T-cell (primary cell): Measurements from ENCODE around the gene CPN1. TPM values are rescaled to one million over a fixed set of nuclear protein-coding genes. Genes with fewer than 3 reads are reported as not detected.

Source experiments
- ATAC-seq, 4 experiments: fragments of 200-7000 bp in 3 of 4; fragments of 150-1000 bp in 1 of 4; cut with Tn5 transposase; replicated peaks in 1 of 4; 1 replicate in 3 of 4; 2 replicates in 1 of 4; pipeline ENCODE4 v1.10.0; 2021; ENCODE audit warnings: moderate library complexity in 3 of 4, mild to moderate bottlenecking in 2 of 4, moderate number of reproducible peaks in 1 of 4
- CTCF ChIA-PET, 2 donors: fragments of 300-600 bp; sonication (Branson Sonifier 250); formaldehyde crosslinking; loops; one replicate each; lab custom pipeline; 2022; ENCODE audit warnings: antibody characterized with exemption in 2 of 2; lab: Charles Lee
- POLR2A ChIA-PET, 2 donors: fragments of 300-600 bp; sonication (Branson Sonifier 250); formaldehyde crosslinking; loops; one replicate each; lab custom pipeline; 2022; ENCODE audit warnings: antibody characterized with exemption in 2 of 2; lab: Charles Lee
- DNase-seq, 35 experiments: peaks; one replicate each; pipeline versions ENCODE4 v3.0.0 to v3.0.0-alpha.2; 2013 to 2023
- H3K27ac ChIP-seq: one replicate; pipeline ENCODE4 v1.5.1; 2013; ENCODE audit warnings: low read length
- H3K27me3 ChIP-seq, 2 experiments: replicated peaks in 1 of 2; 1 replicate in 1 of 2; 2 replicates in 1 of 2; pipeline versions ENCODE4 v1.6.1 to v1.7.0; 2013; ENCODE audit warnings: low read length in 1 of 2, mixed read lengths in 1 of 2; ENCODE audit not compliant: control insufficient read depth in 2 of 2, insufficient read depth in 2 of 2; ENCODE audit errors: extremely low read depth in 1 of 2
- H3K36me3 ChIP-seq, 2 donors: 1 replicate in 1 of 2; 2 replicates in 1 of 2; pipeline versions ENCODE4 v1.6.1 to v1.7.0; 2013; ENCODE audit warnings: low read length in 1 of 2; ENCODE audit not compliant: control insufficient read depth in 2 of 2, insufficient read depth in 1 of 2; ENCODE audit errors: extremely low read depth in 1 of 2
- H3K4me1 ChIP-seq, 2 experiments: 1 replicate in 1 of 2; 2 replicates in 1 of 2; pipeline versions ENCODE4 v1.6.1 to v1.7.0; 2013; ENCODE audit warnings: low read length in 2 of 2, mixed read lengths in 1 of 2; ENCODE audit not compliant: insufficient read depth in 2 of 2, control insufficient read depth in 1 of 2; ENCODE audit errors: extremely low read depth in 1 of 2
- H3K4me3 ChIP-seq, 2 donors: 1 replicate in 1 of 2; 2 replicates in 1 of 2; pipeline versions ENCODE4 v1.5.1 to v1.7.0; 2013; ENCODE audit warnings: mild to moderate bottlenecking in 2 of 2, low read length in 1 of 2, moderate library complexity in 1 of 2; ENCODE audit not compliant: control insufficient read depth in 1 of 2; ENCODE audit errors: extremely low read depth in 1 of 2
- H3K9me3 ChIP-seq: 2 replicates; pipeline ENCODE4 v1.7.0; 2013
- H3K27ac Mint-ChIP-seq, 2 donors: one replicate each; pipeline ENCODE4 v1.8.0; 2020 to 2021; ENCODE audit warnings: mild to moderate bottlenecking in 2 of 2, mixed read lengths in 2 of 2
- H3K27me3 Mint-ChIP-seq, 2 donors: one replicate each; pipeline ENCODE4 v1.8.0; 2021 to 2022; ENCODE audit warnings: mixed read lengths in 2 of 2
- H3K36me3 Mint-ChIP-seq: one replicate; pipeline ENCODE4 v1.8.0; 2021; ENCODE audit warnings: mixed read lengths
- H3K4me1 Mint-ChIP-seq, 3 donors: one replicate each; pipeline ENCODE4 v1.8.0; 2020 to 2022; ENCODE audit warnings: mixed read lengths in 3 of 3, mild to moderate bottlenecking in 1 of 3
- H3K4me3 Mint-ChIP-seq, 3 donors: one replicate each; pipeline ENCODE4 v1.8.0; 2020 to 2022; ENCODE audit warnings: mild to moderate bottlenecking in 3 of 3, mixed read lengths in 3 of 3, moderate library complexity in 3 of 3
- H3K9me3 Mint-ChIP-seq, 3 donors: one replicate each; pipeline ENCODE4 v1.8.0; 2020 to 2022; ENCODE audit warnings: mixed read lengths in 3 of 3
- WGBS: methylation state at CpG from one replicate; pipeline ENCODE4 v1.1.5; 2013; ENCODE audit warnings: missing lambda C conversion rate; ENCODE audit not compliant: insufficient coverage; 5-methylcytosine and 5-hydroxymethylcytosine counted together
- total RNA-seq, 35 experiments: library from RNA in 6 of 35; stranded (reverse) in 6 of 35; fragments of 120-200 nt in 1 of 35; gene quantifications; one replicate each; pipeline versions ENCODE4 v1.2.1 to v1.2.4 and lab custom pipeline; 2013 to 2026

The CPN1 gene
- total RNA-seq, 5 donors from 2014 or later (not counting 1 experiment from before 2014, with no cell fraction given) = not detected

GRCh38 chr10:100038561-100039071 is 43.1 kb downstream of the CPN1 start:
- ChIA-PET POLR2A (interaction anchor here in 1 of 2 donors (0.7 kb wide), 1 partner anchor 189 kb away, joined by 5 read pairs; no protein-coding TSS in a partner anchor), CTCF (no interaction called here)
- Histone ChIP-seq H3K9me3 (no peaks in the 10 kb centered on the region), H3K36me3 (no peaks in the 10 kb centered on the region), H3K27me3 (peaks cover 0 to 9% of the 10 kb centered on the region in 2 experiments), H3K4me3 (no peak overlapping the region), H3K27ac (no peak overlapping the region), H3K4me1 (no peaks in the 10 kb centered on the region)
- Mint-ChIP-seq H3K9me3 (no peaks in the 10 kb centered on the region), H3K4me1 (no peaks in the 10 kb centered on the region), H3K4me3 (no peak overlapping the region), H3K27ac (no peak overlapping the region), H3K36me3 (no peaks in the 10 kb centered on the region), H3K27me3 (peaks cover 12 to 21% of the 10 kb centered on the region in 2 donors)
- WGBS = 46% methylated on average over 1 of the region's 1 CpG
- DNase-seq (no peak), ATAC-seq (no peak)

DNA sequence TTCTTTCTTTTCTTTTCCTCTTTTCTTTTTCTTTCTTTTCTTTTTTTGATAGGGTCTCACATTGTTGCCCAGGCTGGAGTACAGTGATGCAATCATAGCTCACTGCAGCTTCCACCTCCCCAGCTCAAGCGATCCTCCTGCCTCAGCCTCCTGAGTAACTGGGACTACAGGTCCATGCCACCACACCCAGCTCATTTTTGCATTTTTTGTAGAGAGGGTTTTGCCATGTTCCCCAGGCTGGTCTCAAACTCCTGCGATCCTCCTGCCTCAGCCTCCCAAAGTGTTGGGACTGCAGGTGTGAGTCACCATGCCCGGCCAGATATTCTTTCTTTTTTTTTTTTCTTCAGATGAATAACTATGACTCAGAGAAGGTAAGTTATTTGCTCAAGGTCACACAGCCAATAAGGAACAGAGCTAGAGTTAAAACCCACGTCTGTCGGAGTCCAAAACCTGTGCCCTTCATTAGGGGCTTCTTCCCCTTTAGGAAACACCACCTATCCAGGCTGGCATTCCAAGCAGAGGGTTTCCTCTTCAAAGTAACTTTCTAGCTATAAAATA is 43.8 kb downstream of the CPN1 start:
- POLR2A ChIA-PET = interaction anchor here in 1 of 2 donors (0.7 kb wide), 1 partner anchor 189 kb away, joined by 5 read pairs; no protein-coding TSS in a partner anchor

GRCh38 chr10:100036850-100037249 is 44.8 kb downstream of the CPN1 start:
- no peaks in the 10 kb centered on the region for H3K4me1 Mint-ChIP-seq
- ChIA-PET CTCF (no interaction called here), POLR2A (no interaction called here)
- DNase-seq (no peak), ATAC-seq (no peak)
- H3K27ac Mint-ChIP-seq = no peak overlapping the region
- peaks cover 12 to 22% of the 10 kb centered on the region in 2 donors for H3K27me3 Mint-ChIP-seq
- Histone ChIP-seq H3K9me3 (no peaks in the 10 kb centered on the region), H3K4me1 (no peaks in the 10 kb centered on the region), H3K36me3 (no peaks in the 10 kb centered on the region), H3K4me3 (no peak overlapping the region), H3K27ac (no peak overlapping the region), H3K27me3 (peaks cover 0 to 9% of the 10 kb centered on the region in 2 experiments)
- no peak overlapping the region for H3K4me3 Mint-ChIP-seq
- no peaks in the 10 kb centered on the region for H3K9me3 Mint-ChIP-seq
- H3K36me3 Mint-ChIP-seq = no peaks in the 10 kb centered on the region
- 87% methylated on average over 4 of the region's 7 CpGs for WGBS

More for the DNA sequence above, 43.8 kb downstream of the CPN1 start:
- no peaks in the 10 kb centered on the region for H3K36me3 ChIP-seq
- CTCF ChIA-PET = no interaction called here
- H3K4me3 ChIP-seq = no peak overlapping the region
- H3K4me1 ChIP-seq = no peaks in the 10 kb centered on the region
- peaks cover 0 to 9% of the 10 kb centered on the region in 2 experiments for H3K27me3 ChIP-seq
- 67% methylated on average over 2 of the region's 5 CpGs for WGBS
- peaks cover 12 to 22% of the 10 kb centered on the region in 2 donors for H3K27me3 Mint-ChIP-seq
- no peak for ATAC-seq
- H3K4me3 Mint-ChIP-seq = no peak overlapping the region
- H3K36me3 Mint-ChIP-seq = no peaks in the 10 kb centered on the region
- no peak overlapping the region for H3K27ac Mint-ChIP-seq
- H3K4me1 Mint-ChIP-seq = no peaks in the 10 kb centered on the region
- no peaks in the 10 kb centered on the region for H3K9me3 ChIP-seq
- no peak for DNase-seq
- no peak overlapping the region for H3K27ac ChIP-seq
- H3K9me3 Mint-ChIP-seq = no peaks in the 10 kb centered on the region

DNA sequence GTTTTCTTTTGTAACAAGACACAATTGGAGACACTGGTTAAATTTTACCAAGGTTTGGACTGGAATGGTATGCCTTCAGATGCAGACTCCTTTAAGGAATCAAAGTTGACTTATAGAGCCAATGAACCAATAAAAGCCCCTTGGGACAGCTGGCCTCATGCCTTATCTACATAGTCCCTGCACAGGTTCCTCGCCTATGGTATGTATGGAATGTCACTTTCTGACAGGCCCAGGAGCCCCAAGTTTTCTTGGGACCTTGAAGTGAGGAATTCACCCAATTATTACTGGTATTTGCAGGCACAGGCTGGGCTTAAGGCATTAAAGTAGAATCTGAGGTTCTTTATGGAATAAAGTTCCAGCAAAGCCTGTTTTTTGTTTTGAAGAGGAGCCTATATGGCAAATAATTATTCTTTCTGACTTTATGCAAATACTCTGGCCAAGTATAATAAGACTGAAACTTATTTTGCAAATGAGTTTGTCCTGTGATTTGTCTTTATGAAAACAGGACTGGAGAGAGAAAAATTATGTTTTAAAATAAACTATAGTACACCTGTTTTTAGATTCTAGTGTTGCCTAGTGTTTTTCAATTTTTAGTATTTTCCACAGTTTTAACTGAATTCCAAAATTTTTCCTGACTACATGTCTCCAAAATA is 47.8 kb downstream of the CPN1 start:
- no peak for ATAC-seq

DNA sequence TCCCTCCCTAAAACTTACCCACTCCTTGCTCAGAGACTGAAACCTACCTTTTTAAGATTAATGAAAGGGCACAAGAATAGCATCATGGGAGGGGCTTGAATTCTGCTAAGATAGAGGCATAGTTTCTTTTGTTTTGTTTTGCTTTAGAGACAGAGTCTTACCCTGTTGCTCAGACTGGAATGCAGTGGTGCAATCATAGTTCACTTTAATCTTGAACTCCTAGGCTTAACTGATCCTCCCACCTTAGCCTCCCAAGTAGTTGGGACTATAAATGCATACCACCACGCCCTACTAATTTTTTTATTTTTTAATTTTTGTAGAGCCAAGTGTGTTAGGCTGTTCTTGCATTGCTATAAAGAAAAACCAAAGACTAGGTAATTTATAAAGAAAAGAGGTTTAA is 54.3 kb downstream of the CPN1 start:
- peaks cover 4 to 10% (median 8%) of the 10 kb centered on the region in 3 donors for H3K9me3 Mint-ChIP-seq
- H3K36me3 Mint-ChIP-seq = peaks cover 2% of the 10 kb centered on the region
- H3K27me3 Mint-ChIP-seq = peaks cover under 1 to 5% of the 10 kb centered on the region in 2 donors
- no peak overlapping the region for H3K27ac Mint-ChIP-seq
- Histone ChIP-seq H3K27me3 (peaks cover 0 to 2% of the 10 kb centered on the region in 2 experiments), H3K27ac (no peak overlapping the region), H3K4me1 (no peaks in the 10 kb centered on the region), H3K36me3 (no peaks in the 10 kb centered on the region), H3K4me3 (no peak overlapping the region), H3K9me3 (no peaks in the 10 kb centered on the region)
- no peak overlapping the region for H3K4me3 Mint-ChIP-seq
- ChIA-PET CTCF (no interaction called here), POLR2A (no interaction called here)
- H3K4me1 Mint-ChIP-seq = no peaks in the 10 kb centered on the region
- WGBS = no CpG with 5 or more reads among the region's 1 CpG
- ATAC-seq = no peak
- DNase-seq = no peak

More for the DNA sequence above, 47.8 kb downstream of the CPN1 start:
- ChIA-PET POLR2A (no interaction called here), CTCF (no interaction called here)
- H3K27me3 ChIP-seq = peaks cover 0 to 11% of the 10 kb centered on the region in 2 experiments
- Mint-ChIP-seq H3K27me3 (peaks cover 9 to 20% of the 10 kb centered on the region in 2 donors), H3K9me3 (no peaks in the 10 kb centered on the region), H3K27ac (no peak overlapping the region), H3K4me1 (no peaks in the 10 kb centered on the region), H3K36me3 (no peaks in the 10 kb centered on the region), H3K4me3 (no peak overlapping the region)
- no peak overlapping the region for H3K27ac ChIP-seq
- DNase-seq = no peak
- H3K4me3 ChIP-seq = no peak overlapping the region
- H3K4me1 ChIP-seq = no peaks in the 10 kb centered on the region
- WGBS = no CpG with 5 or more reads among the region's 1 CpG
- H3K9me3 ChIP-seq = no peaks in the 10 kb centered on the region
- H3K36me3 ChIP-seq = no peaks in the 10 kb centered on the region

DNA sequence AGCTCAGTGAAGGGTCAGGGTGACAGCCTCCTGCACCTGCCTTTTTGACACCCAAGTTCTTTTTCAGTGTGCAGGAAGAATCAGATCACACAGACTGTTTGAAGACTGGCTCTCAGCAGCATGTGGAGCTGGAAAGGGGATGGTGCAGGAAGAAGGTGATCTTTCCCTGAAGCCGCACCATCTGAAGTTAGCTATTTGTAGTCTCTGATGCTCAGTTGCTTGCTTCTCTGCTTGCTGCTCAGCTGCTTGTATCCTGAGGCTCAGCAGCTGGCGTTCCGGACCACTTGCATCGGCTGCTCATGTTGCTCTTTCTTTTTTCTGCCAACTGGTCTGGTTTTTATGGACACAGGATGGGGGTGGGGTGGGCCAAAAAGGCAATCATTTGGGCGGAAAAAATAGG is 56.1 kb downstream of the CPN1 start:
- no peak for DNase-seq
- H3K27me3 ChIP-seq = peaks cover 0 to 4% of the 10 kb centered on the region in 2 experiments
- ChIA-PET POLR2A (no interaction called here), CTCF (interaction anchor here in 1 of 2 donors (0.6 kb wide), 1 partner anchor 187 kb away, joined by 3 read pairs; no protein-coding TSS in a partner anchor)
- no peaks in the 10 kb centered on the region for H3K4me1 ChIP-seq
- ATAC-seq = no peak
- no peaks in the 10 kb centered on the region for H3K9me3 ChIP-seq
- peaks cover 2% of the 10 kb centered on the region for H3K36me3 Mint-ChIP-seq
- no peak overlapping the region for H3K27ac ChIP-seq
- peaks cover 0 to 2% (median 0%) of the 10 kb centered on the region in 3 donors for H3K4me1 Mint-ChIP-seq
- H3K4me3 ChIP-seq = no peak overlapping the region
- H3K4me3 Mint-ChIP-seq = no peak overlapping the region
- H3K9me3 Mint-ChIP-seq = peaks cover 4 to 10% (median 8%) of the 10 kb centered on the region in 3 donors
- H3K36me3 ChIP-seq = no peaks in the 10 kb centered on the region
- 86% methylated on average over 4 of the region's 5 CpGs for WGBS
- H3K27ac Mint-ChIP-seq = no peak overlapping the region
- H3K27me3 Mint-ChIP-seq = peaks cover 3% of the 10 kb centered on the region in 2 donors
